Colonic mucosa (tissue), 4 donors: ENCODE results near the gene PEX19. TPM values are rescaled to one million over a fixed set of nuclear protein-coding genes. Genes with fewer than 3 reads are reported as not detected.

Experiments used
- DNase-seq: peaks from one replicate; pipeline ENCODE4 v3.0.0-alpha.2; 2020
- H3K27ac ChIP-seq: fragments of 200-600 bp; one replicate; pipeline ENCODE4 v1.8.0; 2021
- H3K27me3 ChIP-seq: fragments of 200-600 bp; one replicate; pipeline ENCODE4 v1.8.0; 2021
- H3K36me3 ChIP-seq: fragments of 200-600 bp; one replicate; pipeline ENCODE4 v1.8.0; 2021
- H3K4me1 ChIP-seq: fragments of 200-600 bp; one replicate; pipeline ENCODE4 v1.8.0; 2021; ENCODE audit warnings: mild to moderate bottlenecking
- H3K4me3 ChIP-seq: fragments of 200-600 bp; one replicate; pipeline ENCODE4 v1.8.0; 2021
- H3K9ac ChIP-seq, 2 donors: one replicate each; pipeline ENCODE4 v1.7.0; 2013; ENCODE audit warnings: control low read depth in 2 of 2, low read depth in 2 of 2, low read length in 2 of 2
- H3K9me3 ChIP-seq: fragments of 200-600 bp; one replicate; pipeline ENCODE4 v1.8.0; 2021
- intact Hi-C: fragments of 100-400 bp; cut with DNase I; formaldehyde crosslinking; loops from one replicate; pipeline ENCODE4 v1.14.1; 2022
- total RNA-seq, 2 donors: library from RNA; stranded (reverse); fragmentation: NEBNext Ultra II Directional in 1 of 2; extraction: Animal tissue kit (Norgen Biotek cat#: 25700) in 1 of 2; gene quantifications; one replicate each; pipeline ENCODE4 v1.2.1, GENCODE V29; 2021
- TF ChIP-seq, protein P1 (sequence below): fragments of 200-600 bp; IDR thresholded peaks from one replicate; pipeline ENCODE4 v1.8.0; 2022; ENCODE audit warnings: antibody characterized with exemption, mild to moderate bottlenecking
- donor health status: healthy.
- donor health status: DM: no; HTN: no; CAD: no.
- donor health status: DM: no; HTN: no; CAD: no.

The PEX19 gene
- total RNA-seq, 2 donors from 2014 or later = 43.2 to 59.3 TPM

DNA sequence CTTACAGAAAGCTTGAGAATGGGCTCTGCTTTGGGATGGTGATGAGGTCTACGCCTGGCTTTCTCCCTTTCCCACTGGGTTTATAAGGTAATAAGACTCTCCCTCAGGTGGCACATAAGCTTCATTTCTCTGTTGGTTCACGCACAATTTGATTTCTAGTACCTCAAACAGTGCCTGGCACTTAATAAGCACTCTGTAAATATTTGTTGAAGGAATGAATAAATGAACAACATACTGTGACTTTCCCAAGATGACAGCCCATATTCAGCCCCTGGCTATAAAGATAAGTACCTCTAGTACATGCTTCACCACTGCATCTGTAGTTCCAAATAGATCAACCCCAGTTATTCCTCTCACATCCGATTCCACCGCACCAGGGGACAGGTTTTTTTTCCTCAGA is 40.3 kb upstream of the PEX19 start:
- no peak overlapping the region for H3K27ac ChIP-seq
- intact Hi-C loops = loop anchor here (5.0 kb wide), 1 partner anchor 33 kb away; no protein-coding TSS in a partner anchor
- H3K9me3 ChIP-seq = no peaks in the 10 kb centered on the region
- TF ChIP-seq, protein P1, sequence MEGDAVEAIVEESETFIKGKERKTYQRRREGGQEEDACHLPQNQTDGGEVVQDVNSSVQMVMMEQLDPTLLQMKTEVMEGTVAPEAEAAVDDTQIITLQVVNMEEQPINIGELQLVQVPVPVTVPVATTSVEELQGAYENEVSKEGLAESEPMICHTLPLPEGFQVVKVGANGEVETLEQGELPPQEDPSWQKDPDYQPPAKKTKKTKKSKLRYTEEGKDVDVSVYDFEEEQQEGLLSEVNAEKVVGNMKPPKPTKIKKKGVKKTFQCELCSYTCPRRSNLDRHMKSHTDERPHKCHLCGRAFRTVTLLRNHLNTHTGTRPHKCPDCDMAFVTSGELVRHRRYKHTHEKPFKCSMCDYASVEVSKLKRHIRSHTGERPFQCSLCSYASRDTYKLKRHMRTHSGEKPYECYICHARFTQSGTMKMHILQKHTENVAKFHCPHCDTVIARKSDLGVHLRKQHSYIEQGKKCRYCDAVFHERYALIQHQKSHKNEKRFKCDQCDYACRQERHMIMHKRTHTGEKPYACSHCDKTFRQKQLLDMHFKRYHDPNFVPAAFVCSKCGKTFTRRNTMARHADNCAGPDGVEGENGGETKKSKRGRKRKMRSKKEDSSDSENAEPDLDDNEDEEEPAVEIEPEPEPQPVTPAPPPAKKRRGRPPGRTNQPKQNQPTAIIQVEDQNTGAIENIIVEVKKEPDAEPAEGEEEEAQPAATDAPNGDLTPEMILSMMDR = no peak
- H3K4me1 ChIP-seq = no peaks in the 10 kb centered on the region
- peaks cover 27% of the 10 kb centered on the region for H3K36me3 ChIP-seq
- no peak for DNase-seq
- H3K27me3 ChIP-seq = no peaks in the 10 kb centered on the region
- H3K4me3 ChIP-seq = no peak overlapping the region
- no peak overlapping the region for H3K9ac ChIP-seq

DNA sequence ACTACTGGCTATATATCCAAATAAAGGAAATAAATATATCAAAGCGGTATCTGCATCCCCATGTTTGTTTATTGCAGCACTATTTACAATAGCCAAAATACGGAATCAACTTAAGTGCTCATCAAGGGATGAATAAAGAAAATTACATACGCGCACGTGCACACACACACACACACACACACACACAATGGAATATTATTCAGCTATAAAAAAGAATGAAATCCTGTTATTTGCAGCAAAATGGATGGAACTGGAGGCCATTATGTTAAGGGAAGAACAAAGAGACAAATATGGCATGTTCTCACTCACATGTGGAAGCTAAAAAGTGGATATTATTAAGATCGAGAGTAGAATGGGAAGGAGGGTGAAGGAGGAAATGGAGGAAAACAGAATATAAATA is 37.9 kb upstream of the PEX19 start:
- Histone ChIP-seq H3K4me3 (no peak overlapping the region), H3K9ac (no peak overlapping the region), H3K9me3 (no peaks in the 10 kb centered on the region), H3K4me1 (no peaks in the 10 kb centered on the region), H3K27ac (no peak overlapping the region), H3K36me3 (peaks cover 18% of the 10 kb centered on the region), H3K27me3 (no peaks in the 10 kb centered on the region)
- TF ChIP-seq, protein P1 = no peak
- intact Hi-C loops = no loop called here
- no peak for DNase-seq

DNA sequence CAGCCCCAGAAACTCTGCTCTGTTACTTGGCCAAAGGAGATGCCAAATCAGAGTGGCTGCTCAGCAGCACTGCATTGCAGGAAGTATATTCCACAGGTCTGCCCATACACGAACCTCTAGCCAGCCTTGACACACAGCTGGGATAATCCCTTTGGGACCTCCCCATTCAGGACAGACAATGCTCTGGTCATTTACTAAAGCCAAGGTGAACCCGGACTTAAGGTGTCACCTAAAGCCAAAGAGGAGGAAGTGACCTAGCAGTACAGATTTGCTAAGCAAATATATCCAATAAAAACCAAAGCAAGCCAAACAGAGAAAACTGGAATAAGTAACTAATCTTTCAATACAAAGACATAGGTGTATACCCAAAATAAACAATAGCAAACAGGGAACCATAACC is 30.4 kb upstream of the PEX19 start:
- TF ChIP-seq, protein P1 = no peak
- Histone ChIP-seq H3K9ac (no peak overlapping the region), H3K27ac (no peak overlapping the region), H3K9me3 (no peaks in the 10 kb centered on the region), H3K4me1 (no peaks in the 10 kb centered on the region), H3K27me3 (no peaks in the 10 kb centered on the region), H3K36me3 (peaks cover 29% of the 10 kb centered on the region), H3K4me3 (no peak overlapping the region)
- DNase-seq = no peak
- intact Hi-C loops = no loop called here

DNA sequence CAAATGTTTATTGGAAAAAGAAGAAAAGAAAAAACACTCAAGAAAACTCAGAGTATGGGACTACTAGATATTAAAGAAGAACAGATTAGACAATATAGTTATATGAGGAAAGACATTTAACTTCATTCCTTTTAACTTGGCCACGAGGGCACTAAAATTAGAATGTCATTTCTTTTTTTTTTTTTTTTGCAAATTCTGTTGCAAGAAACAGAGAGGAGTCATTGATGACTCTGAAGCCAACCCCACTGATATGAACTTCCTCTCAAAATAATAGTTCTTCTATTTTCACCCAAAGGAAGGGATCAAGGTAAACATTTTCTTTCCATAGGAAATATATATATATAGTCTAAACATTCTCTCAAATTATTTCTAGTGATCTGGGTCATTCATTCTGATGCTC is 24.6 kb upstream of the PEX19 start:
- Histone ChIP-seq H3K4me3 (no peak overlapping the region), H3K4me1 (no peaks in the 10 kb centered on the region), H3K9ac (no peak overlapping the region), H3K27ac (no peak overlapping the region), H3K9me3 (no peaks in the 10 kb centered on the region), H3K27me3 (no peaks in the 10 kb centered on the region), H3K36me3 (peaks cover 62% of the 10 kb centered on the region)
- intact Hi-C loops = no loop called here
- TF ChIP-seq, protein P1 = no peak
- DNase-seq = no peak

DNA sequence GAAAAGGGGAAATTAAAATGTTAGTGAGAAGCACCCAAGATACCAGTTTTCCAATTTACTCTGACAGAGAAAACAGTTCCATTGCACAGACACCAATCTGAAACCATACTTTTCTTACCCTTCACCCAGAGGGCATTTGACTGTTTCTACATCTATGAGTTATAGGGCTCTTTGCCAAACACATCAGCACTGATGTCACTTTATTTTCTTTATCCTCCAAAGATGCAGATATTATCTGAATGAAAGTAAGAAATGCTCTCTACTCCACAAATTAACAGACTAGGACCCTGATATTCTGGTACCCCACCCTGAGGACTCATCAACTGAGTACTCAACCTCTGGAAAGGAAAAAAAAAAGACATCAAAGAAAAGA is 24.2 kb upstream of the PEX19 start:
- TF ChIP-seq, protein P1 = no peak
- Histone ChIP-seq H3K9ac (no peak overlapping the region), H3K27me3 (no peaks in the 10 kb centered on the region), H3K27ac (no peak overlapping the region), H3K9me3 (no peaks in the 10 kb centered on the region), H3K36me3 (peaks cover 62% of the 10 kb centered on the region), H3K4me3 (no peak overlapping the region), H3K4me1 (no peaks in the 10 kb centered on the region)
- DNase-seq = no peak
- intact Hi-C loops = no loop called here
